Tibial nerve (tissue), 4 donors: ENCODE measurements around the gene ZBTB16.

Experiments used
- EP300 ChIP-seq, 2 donors: sonication (generic); formaldehyde crosslinking; IDR thresholded peaks; one replicate each; pipeline ENCODE4 v1.6.1; 2017; ENCODE audit warnings: antibody characterized with exemption in 2 of 2, mild to moderate bottlenecking in 1 of 2
- POLR2A ChIP-seq, 2 donors: fragments of 450-650 bp; IDR thresholded peaks; one replicate each; pipeline ENCODE4 v1.6.1; 2017; ENCODE audit warnings: antibody characterized with exemption in 2 of 2, mild to moderate bottlenecking in 2 of 2, moderate library complexity in 2 of 2
- TF ChIP-seq, protein P1 (sequence below), 5 experiments: fragments of 200-600 bp in 3 of 5; fragments of 450-650 bp in 2 of 5; sonication (generic) in 3 of 5; IDR thresholded peaks; one replicate each; pipeline ENCODE4 v1.5.1; 2016 to 2019; ENCODE audit warnings: antibody characterized with exemption in 5 of 5, mild to moderate bottlenecking in 3 of 5, moderate library complexity in 2 of 5

DNA sequence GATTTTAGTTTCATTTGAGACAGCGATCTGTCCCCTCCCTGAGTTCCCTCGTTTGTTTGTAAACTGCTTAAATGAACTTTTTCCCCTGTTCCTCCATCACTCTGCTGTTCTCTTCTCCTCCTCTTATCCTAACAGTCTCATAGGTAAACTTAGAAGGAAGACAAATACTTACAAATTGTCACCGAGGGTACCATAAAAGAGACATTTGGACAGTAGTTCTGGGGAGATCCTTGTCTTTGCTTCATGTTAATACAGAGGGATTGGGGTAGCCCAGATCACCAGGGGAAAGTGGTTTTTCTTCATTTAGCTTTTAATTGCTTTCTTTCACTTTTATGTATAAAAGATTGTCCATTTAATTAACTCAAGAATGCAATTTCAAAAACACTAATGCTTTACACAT lies 46.1 kb downstream of the ZBTB16 start:
- TF ChIP-seq EP300 (IDR thresholded peaks at IDR 0.05), result no peak
- no peak for TF ChIP-seq POLR2A (IDR thresholded peaks at IDR 0.05)
- TF ChIP-seq, protein P1, sequence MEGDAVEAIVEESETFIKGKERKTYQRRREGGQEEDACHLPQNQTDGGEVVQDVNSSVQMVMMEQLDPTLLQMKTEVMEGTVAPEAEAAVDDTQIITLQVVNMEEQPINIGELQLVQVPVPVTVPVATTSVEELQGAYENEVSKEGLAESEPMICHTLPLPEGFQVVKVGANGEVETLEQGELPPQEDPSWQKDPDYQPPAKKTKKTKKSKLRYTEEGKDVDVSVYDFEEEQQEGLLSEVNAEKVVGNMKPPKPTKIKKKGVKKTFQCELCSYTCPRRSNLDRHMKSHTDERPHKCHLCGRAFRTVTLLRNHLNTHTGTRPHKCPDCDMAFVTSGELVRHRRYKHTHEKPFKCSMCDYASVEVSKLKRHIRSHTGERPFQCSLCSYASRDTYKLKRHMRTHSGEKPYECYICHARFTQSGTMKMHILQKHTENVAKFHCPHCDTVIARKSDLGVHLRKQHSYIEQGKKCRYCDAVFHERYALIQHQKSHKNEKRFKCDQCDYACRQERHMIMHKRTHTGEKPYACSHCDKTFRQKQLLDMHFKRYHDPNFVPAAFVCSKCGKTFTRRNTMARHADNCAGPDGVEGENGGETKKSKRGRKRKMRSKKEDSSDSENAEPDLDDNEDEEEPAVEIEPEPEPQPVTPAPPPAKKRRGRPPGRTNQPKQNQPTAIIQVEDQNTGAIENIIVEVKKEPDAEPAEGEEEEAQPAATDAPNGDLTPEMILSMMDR (IDR thresholded peaks at IDR 0.05), result no peak
